Activated CD8-positive, alpha-beta T cell treated with anti-CD3 and anti-CD28 coated beads for 36 hours (primary cell): ENCODE measurements around the gene CYGB. TPM values are rescaled to one million over a fixed set of nuclear protein-coding genes. Genes with fewer than 3 reads are reported as not detected.
A peak's percentile ranks its signal among the peaks of the same experiment; 100 is the strongest.

Experiments
- ATAC-seq: fragments of 200-7000 bp; cut with Tn5 transposase; one replicate; pipeline ENCODE4 v1.10.0; 2021; ENCODE audit warnings: mild to moderate bottlenecking, moderate library complexity
- CTCF ChIA-PET: fragments of 350-600 bp; sonication (Branson Sonifier 250); formaldehyde crosslinking; loops from one replicate; lab custom pipeline; 2021; ENCODE audit warnings: antibody characterized with exemption; lab: Charles Lee
- POLR2A ChIA-PET: fragments of 350-600 bp; sonication (Branson Sonifier 250); formaldehyde crosslinking; loops from one replicate; lab custom pipeline; 2021; ENCODE audit warnings: antibody characterized with exemption; lab: Charles Lee
- DNase-seq: peaks from one replicate; pipeline ENCODE4 v3.0.0-alpha.2; 2020
- H3K27ac Mint-ChIP-seq: one replicate; pipeline ENCODE4 v1.8.0; 2021; ENCODE audit warnings: mild to moderate bottlenecking, mixed read lengths
- H3K27me3 Mint-ChIP-seq: one replicate; pipeline ENCODE4 v1.8.0; 2021; ENCODE audit warnings: mixed read lengths
- H3K36me3 Mint-ChIP-seq: one replicate; pipeline ENCODE4 v1.8.0; 2021; ENCODE audit warnings: low read depth, mixed read lengths
- H3K4me1 Mint-ChIP-seq: one replicate; pipeline ENCODE4 v1.8.0; 2021; ENCODE audit warnings: low read depth, mixed read lengths
- H3K4me3 Mint-ChIP-seq: one replicate; pipeline ENCODE4 v1.8.0; 2021; ENCODE audit warnings: mild to moderate bottlenecking, moderate library complexity, mixed read lengths
- H3K9me3 Mint-ChIP-seq: one replicate; pipeline ENCODE4 v1.8.0; 2021; ENCODE audit warnings: mixed read lengths
- CTCF ChIP-seq: fragments of 200-600 bp; IDR thresholded peaks from one replicate; pipeline ENCODE4 v1.8.0; 2022; ENCODE audit warnings: antibody characterized with exemption, mild to moderate bottlenecking
- intact Hi-C: fragments of 100-400 bp; cut with micrococcal nuclease; formaldehyde crosslinking; loops from one replicate; pipeline ENCODE4 v1.10.0; 2022
- total RNA-seq, 2 experiments: library from RNA; stranded (reverse); gene quantifications; one replicate each; pipeline ENCODE4 v1.2.3, GENCODE V29; 2021

Gene CYGB
- total RNA-seq, 2 experiments from 2014 or later: 0.23 TPM; not detected in 1

GRCh38 chr17:76568811-76569221 is 31.3 kb upstream of the CYGB start:
- TF ChIP-seq CTCF: no peak
- CTCF ChIA-PET: no interaction called here
- Mint-ChIP-seq H3K4me3 (no peak overlapping the region), H3K36me3 (peaks cover 33% of the 10 kb centered on the region), H3K27me3 (no peaks in the 10 kb centered on the region), H3K27ac (no peak overlapping the region), H3K9me3 (peaks cover 1% of the 10 kb centered on the region), H3K4me1 (peaks cover 34% of the 10 kb centered on the region)
- DNase-seq (no peak), ATAC-seq (no peak)
- intact Hi-C loops: no loop called here
- POLR2A ChIA-PET: interaction anchor here (0.8 to 4.5 kb wide), 5 partner anchors 7 to 57 kb away, joined by 3 to 37 read pairs (median 5); no protein-coding TSS in a partner anchor

GRCh38 chr17:76567634-76568432 is 30.3 kb upstream of the CYGB start:
- ChIA-PET CTCF (interaction anchor here (1.0 to 2.2 kb wide), 5 partner anchors 11 to 147 kb away, joined by 3 to 14 read pairs (median 10); no protein-coding TSS in a partner anchor), POLR2A (interaction anchor here (0.8 to 4.5 kb wide), 12 partner anchors 7 to 150 kb away, joined by 3 to 37 read pairs (median 5); partner anchors contain the start of gene ST6GALNAC2)
- Mint-ChIP-seq H3K4me1 (peaks cover 41% of the 10 kb centered on the region), H3K36me3 (peaks cover 40% of the 10 kb centered on the region), H3K9me3 (peaks cover 1% of the 10 kb centered on the region), H3K4me3 (no peak overlapping the region), H3K27ac (peak overlapping the region; percentile 30), H3K27me3 (no peaks in the 10 kb centered on the region)
- no peak for DNase-seq
- TF ChIP-seq CTCF: no peak
- ATAC-seq: no peak
- intact Hi-C loops: no loop called here

GRCh38 chr17:76566988-76567431 is 29.5 kb upstream of the CYGB start:
- POLR2A ChIA-PET: interaction anchor here (0.6 to 4.5 kb wide), 16 partner anchors 9 to 185 kb away, joined by 3 to 37 read pairs (median 4); partner anchors contain the start of gene ST6GALNAC2
- no peak for TF ChIP-seq CTCF
- Mint-ChIP-seq H3K4me1 (peaks cover 46% of the 10 kb centered on the region), H3K36me3 (peaks cover 45% of the 10 kb centered on the region), H3K27me3 (no peaks in the 10 kb centered on the region), H3K4me3 (no peak overlapping the region), H3K27ac (no peak overlapping the region), H3K9me3 (peaks cover 1% of the 10 kb centered on the region)
- ATAC-seq (no peak), DNase-seq (no peak)
- intact Hi-C loops: no loop called here
- CTCF ChIA-PET: interaction anchor here (0.7 to 2.2 kb wide), 5 partner anchors 10 to 147 kb away, joined by 3 to 14 read pairs (median 10); no protein-coding TSS in a partner anchor

GRCh38 chr17:76566613-76566943 is 29.1 kb upstream of the CYGB start:
- ATAC-seq (no peak), DNase-seq (no peak)
- no peak for TF ChIP-seq CTCF
- Mint-ChIP-seq H3K4me3 (no peak overlapping the region), H3K27me3 (no peaks in the 10 kb centered on the region), H3K4me1 (peaks cover 51% of the 10 kb centered on the region), H3K36me3 (peaks cover 49% of the 10 kb centered on the region), H3K9me3 (peaks cover 1% of the 10 kb centered on the region), H3K27ac (no peak overlapping the region)
- POLR2A ChIA-PET: interaction anchor here (0.6 to 4.5 kb wide), 15 partner anchors 9 to 186 kb away, joined by 3 to 37 read pairs (median 4); partner anchors contain the start of gene ST6GALNAC2
- intact Hi-C loops: no loop called here
- CTCF ChIA-PET: interaction anchor here (0.7 to 2.2 kb wide), 5 partner anchors 10 to 147 kb away, joined by 3 to 14 read pairs (median 10); no protein-coding TSS in a partner anchor
